ENCODE data around the gene ZBTB42. TPM values are rescaled to one million over a fixed set of nuclear protein-coding genes. Genes with fewer than 3 reads are reported as not detected.
A peak's percentile ranks its signal among the peaks of the same experiment; 100 is the strongest.

Gene ZBTB42
- total RNA-seq, 1 donor: 2.9 TPM

- Histone ChIP-seq H3K27me3 (ENCODE audit: insufficient read depth, low read length) (peaks cover 55% of the 10 kb centered on the region), H3K4me2 (ENCODE audit: insufficient read depth, low read length) (no peak overlapping the region), H3K36me3 (ENCODE audit: insufficient read depth, low read length) (no peaks in the 10 kb centered on the region), H3K4me1 (ENCODE audit: insufficient read depth, low read length) (no peaks in the 10 kb centered on the region), H2AFZ (ENCODE audit: low read length) (no peak overlapping the region), H3K79me2 (ENCODE audit: insufficient read depth, low read length) (no peaks in the 10 kb centered on the region), H3K27ac (ENCODE audit: low read depth, low read length) (no peak overlapping the region), H3K9me3 (ENCODE audit: low read depth, low read length) (no peaks in the 10 kb centered on the region), H4K20me1 (ENCODE audit: insufficient read depth, low read length) (no peaks in the 10 kb centered on the region), H3K4me3 (ENCODE audit: insufficient read depth, low read length) (no peak overlapping the region)
- DNase-seq (ENCODE audit: insufficient read length, low spot score, missing footprints): no peak
- TF ChIP-seq CTCF (IDR thresholded peaks at IDR 0.05; ENCODE audit: extremely low read depth, low read depth, low read length): no peak
Measured at GRCh38 chr14:104843006-104843405, 42.1 kb downstream of the ZBTB42 start.

- Histone ChIP-seq H3K79me2 (ENCODE audit: insufficient read depth, low read length) (no peaks in the 10 kb centered on the region), H2AFZ (ENCODE audit: low read length) (no peak overlapping the region), H3K27me3 (ENCODE audit: insufficient read depth, low read length) (peaks cover 55% of the 10 kb centered on the region), H3K4me2 (ENCODE audit: insufficient read depth, low read length) (peak overlapping the region; percentile 28), H4K20me1 (ENCODE audit: insufficient read depth, low read length) (no peaks in the 10 kb centered on the region), H3K36me3 (ENCODE audit: insufficient read depth, low read length) (no peaks in the 10 kb centered on the region), H3K27ac (ENCODE audit: low read depth, low read length) (no peak overlapping the region), H3K4me3 (ENCODE audit: insufficient read depth, low read length) (peak overlapping the region; percentile 22), H3K9me3 (ENCODE audit: low read depth, low read length) (no peaks in the 10 kb centered on the region), H3K4me1 (ENCODE audit: insufficient read depth, low read length) (no peaks in the 10 kb centered on the region)
- no peak for TF ChIP-seq CTCF (IDR thresholded peaks at IDR 0.05; ENCODE audit: extremely low read depth, low read depth, low read length)
- peak; percentile 81 for DNase-seq (ENCODE audit: insufficient read length, low spot score, missing footprints)
Measured at GRCh38 chr14:104843442-104844305, 42.8 kb downstream of the ZBTB42 start.

GRCh38 chr14:104844306-104845032 lies 43.6 kb downstream of the ZBTB42 start:
- DNase-seq (ENCODE audit: insufficient read length, low spot score, missing footprints): no peak
- H3K36me3 ChIP-seq (ENCODE audit: insufficient read depth, low read length): no peaks in the 10 kb centered on the region
- no peak overlapping the region for H2AFZ ChIP-seq (ENCODE audit: low read length)
- no peaks in the 10 kb centered on the region for H4K20me1 ChIP-seq (ENCODE audit: insufficient read depth, low read length)
- no peaks in the 10 kb centered on the region for H3K79me2 ChIP-seq (ENCODE audit: insufficient read depth, low read length)
- H3K27me3 ChIP-seq (ENCODE audit: insufficient read depth, low read length): peaks cover 55% of the 10 kb centered on the region
- no peak overlapping the region for H3K27ac ChIP-seq (ENCODE audit: low read depth, low read length)
- no peak for TF ChIP-seq CTCF (IDR thresholded peaks at IDR 0.05; ENCODE audit: extremely low read depth, low read depth, low read length)
- H3K4me2 ChIP-seq (ENCODE audit: insufficient read depth, low read length): no peak overlapping the region
- H3K4me1 ChIP-seq (ENCODE audit: insufficient read depth, low read length): no peaks in the 10 kb centered on the region
- no peaks in the 10 kb centered on the region for H3K9me3 ChIP-seq (ENCODE audit: low read depth, low read length)
- H3K4me3 ChIP-seq (ENCODE audit: insufficient read depth, low read length): no peak overlapping the region

All from osteoblast (primary cell).